A172 (cell line): Measurements from ENCODE around the gene RUVBL1. TPM values are rescaled to one million over a fixed set of nuclear protein-coding genes. Genes with fewer than 3 reads are reported as not detected.

Source experiments
- total RNA-seq: library from RNA; depleted of rRNA; stranded (reverse); fragments of >200 nt; shearing (Covaris generic); gene quantifications from 2 replicates; pipeline ENCODE4 v1.2.3, GENCODE V29; 2014; rRNA removed

Gene RUVBL1
- total RNA-seq, 1 experiment from 2014 or later = 205 TPM

Other genes with a start within 250 kb of the RUVBL1 start
- gene KBTBD12, start 208.6 kb downstream of the RUVBL1 start, total RNA-seq = not detected in 2 replicates
- 296 and 324 TPM in 2 replicates for gene SEC61A1, start 71.4 kb downstream of the RUVBL1 start, total RNA-seq
- gene EEFSEC, start 29.7 kb upstream of the RUVBL1 start, total RNA-seq = 3.5 and 4.1 TPM in 2 replicates